AML-193 (cell line): ENCODE data around the gene MIPOL1.
"Not testable (repeated sequence)": the region's sequence is repeated elsewhere in the genome, so short reads cannot be mapped to it uniquely, and the experiment has no call there.

Experiments
- DNase-seq, 2 experiments: peaks; one replicate each; lab custom pipeline; 2025; lab: John Stamatoyannopoulos, UW

MIPOL1 gene

DNA sequence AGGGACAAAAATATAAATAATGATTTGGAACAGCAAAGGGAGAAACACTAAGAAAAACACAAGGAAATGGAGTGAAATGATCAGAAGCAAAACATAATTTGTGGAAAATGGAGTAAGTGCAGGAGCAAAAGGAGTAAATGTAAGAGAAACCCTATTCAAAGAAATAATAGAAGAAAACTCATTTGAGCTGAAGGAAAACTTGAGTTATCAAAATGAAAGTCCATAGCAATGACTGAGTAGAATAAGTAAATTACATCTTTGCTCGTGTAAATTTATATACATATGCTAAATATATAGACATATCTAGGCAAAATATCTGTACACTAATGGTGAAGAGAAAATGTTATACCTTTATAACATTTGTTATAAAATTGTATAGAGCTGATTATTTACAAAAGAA is 203.4 kb downstream of the MIPOL1 start:
- DNase-seq: no peak

- no peak for DNase-seq
These were observed 205.9 kb downstream of the MIPOL1 start for GRCh38 chr14:37403626-37404025.

GRCh38 chr14:37406095-37406494 is 208.4 kb downstream of the MIPOL1 start:
- DNase-seq: no peak

DNA sequence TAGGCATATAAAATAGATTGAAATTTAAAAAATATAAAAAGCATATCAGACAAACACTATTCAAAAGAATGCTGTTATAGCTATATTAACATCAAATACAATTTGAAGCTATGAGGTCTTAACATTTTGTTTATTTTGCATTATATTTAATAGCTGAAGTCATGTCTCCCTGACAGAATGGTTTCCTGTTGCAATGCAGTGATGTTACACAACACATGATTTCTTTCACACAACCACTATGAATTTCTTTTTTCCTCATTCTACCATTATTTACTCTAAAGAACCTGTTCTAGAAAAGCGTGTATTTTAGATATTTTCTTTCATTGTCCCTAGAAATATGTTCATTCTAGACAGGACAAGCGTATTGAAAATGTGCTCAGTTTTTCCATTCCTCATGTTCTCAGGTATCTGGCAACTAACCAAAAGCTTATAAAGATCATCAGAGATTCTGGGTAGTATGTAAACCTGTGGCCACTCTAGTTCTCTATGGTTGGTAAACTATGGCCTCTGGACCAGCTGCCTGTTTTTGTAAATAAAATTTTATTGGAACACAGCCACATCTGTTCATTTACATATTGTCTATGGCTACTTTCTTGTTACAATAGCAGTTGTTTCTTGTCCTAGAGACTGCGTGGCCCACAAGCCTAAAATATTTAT is 213.5 kb downstream of the MIPOL1 start:
- DNase-seq: no peak

DNA sequence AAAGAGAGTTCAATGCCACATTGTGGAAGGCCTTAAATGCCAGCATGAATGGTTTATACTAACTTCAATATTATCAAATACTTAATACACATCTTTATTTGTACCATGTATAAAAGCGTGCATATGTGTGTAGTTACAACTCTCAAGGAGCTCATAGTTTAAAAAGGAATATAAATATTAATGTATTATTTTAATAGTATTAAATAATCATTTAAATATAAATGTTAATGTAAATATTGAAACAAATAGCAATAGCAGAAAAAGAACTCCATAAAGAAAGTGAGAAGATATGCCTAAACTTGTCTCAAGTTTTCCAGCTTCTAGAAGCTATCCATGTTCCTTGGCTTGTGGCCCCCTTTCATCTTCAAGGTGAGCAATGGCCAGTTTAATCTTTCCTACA is 215.3 kb downstream of the MIPOL1 start:
- no peak for DNase-seq

- no peak for DNase-seq
These were observed 215.8 kb downstream of the MIPOL1 start for GRCh38 chr14:37413504-37414003.

GRCh38 chr14:37416264-37416663 is 218.5 kb downstream of the MIPOL1 start:
- no peak for DNase-seq

- no peak for DNase-seq
These were observed 219.4 kb downstream of the MIPOL1 start for GRCh38 chr14:37417151-37417550.

GRCh38 chr14:37417833-37418232 is 220.1 kb downstream of the MIPOL1 start:
- DNase-seq: no peak

DNA sequence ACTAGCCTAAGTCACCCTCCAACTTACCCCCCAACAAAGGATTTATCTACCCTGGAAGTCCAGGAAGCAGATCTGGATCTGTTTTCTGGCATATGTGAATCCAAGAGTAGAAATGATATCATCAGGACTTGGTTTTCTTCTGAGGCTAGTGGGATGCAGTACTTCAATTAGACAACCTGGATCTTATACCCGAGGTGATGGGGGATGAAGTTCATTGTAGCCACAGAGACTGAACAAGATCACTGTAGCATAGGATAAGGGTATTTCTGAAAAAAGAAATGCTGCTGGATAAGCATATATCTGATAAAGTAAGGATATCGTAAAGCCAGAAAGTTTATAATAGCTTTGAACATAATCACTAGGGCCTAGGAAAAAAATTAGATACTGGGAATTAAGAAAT is 222.9 kb downstream of the MIPOL1 start:
- DNase-seq: no peak

DNA sequence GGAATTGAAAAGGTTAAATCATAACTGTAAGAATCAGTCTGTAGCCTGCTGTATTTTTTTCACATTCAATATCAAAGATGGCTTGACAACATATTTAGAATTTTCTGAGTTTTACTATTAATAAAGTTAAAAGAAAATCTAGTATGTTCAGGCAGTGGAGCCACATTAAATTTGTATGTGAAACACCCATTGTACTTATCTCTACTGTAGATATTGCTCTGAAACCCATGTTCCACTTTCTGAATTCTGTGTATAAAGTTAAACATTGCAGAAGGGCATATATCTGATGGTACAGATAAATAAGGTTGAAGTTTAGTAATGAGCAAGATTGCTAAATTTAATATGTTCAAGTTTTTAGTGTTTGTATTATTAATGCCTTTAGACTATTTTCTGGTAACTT is 224.6 kb downstream of the MIPOL1 start:
- no peak for DNase-seq

- no peak for DNase-seq
These were observed 225.0 kb downstream of the MIPOL1 start for GRCh38 chr14:37422748-37423147.

DNA sequence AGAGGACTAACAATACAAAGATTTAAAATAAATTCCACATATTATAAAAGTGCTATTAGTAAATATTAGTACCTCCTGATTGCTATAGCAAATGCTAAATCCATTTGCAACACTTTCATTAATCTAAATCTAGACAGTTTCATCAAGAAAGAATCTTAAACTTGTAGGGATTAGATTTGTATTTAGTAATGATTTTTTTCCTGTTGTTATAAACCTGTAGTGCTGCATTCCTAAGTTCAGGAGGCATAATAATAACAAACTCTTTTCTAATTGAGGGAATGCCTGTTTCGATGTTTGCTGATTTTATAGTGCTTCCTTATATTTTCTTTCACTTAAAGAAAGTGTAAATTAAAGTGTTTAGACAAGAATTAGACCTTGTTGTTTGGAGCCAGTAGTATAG is 231.2 kb downstream of the MIPOL1 start:
- DNase-seq: no peak

DNA sequence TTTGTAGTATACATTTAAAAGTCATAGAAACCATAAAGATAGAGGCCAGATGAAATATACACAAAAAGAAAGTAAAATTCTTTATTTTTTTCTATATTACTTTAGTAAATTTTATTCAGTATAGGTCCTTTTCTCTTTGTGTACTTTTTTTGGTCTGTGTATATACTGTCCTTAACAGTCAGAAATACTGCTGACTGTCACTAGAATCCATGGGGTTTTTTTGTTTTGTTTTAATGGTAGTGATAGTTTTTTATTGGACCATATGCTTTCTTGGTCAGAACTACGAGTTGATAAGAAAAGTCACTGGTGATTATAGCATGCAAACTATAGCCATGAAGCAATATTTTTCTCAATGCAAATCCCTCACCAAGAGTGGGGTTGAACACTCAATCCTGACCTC is 231.9 kb downstream of the MIPOL1 start:
- no peak for DNase-seq

GRCh38 chr14:37434867-37435266 is 237.1 kb downstream of the MIPOL1 start:
- no peak for DNase-seq

- DNase-seq: no peak
These were observed 238.8 kb downstream of the MIPOL1 start for GRCh38 chr14:37436519-37436918.

GRCh38 chr14:37437490-37437889 is 239.8 kb downstream of the MIPOL1 start:
- DNase-seq: no peak

- DNase-seq: no peak
These were observed 240.7 kb downstream of the MIPOL1 start for GRCh38 chr14:37438444-37438843.

GRCh38 chr14:37443461-37443860 is 245.7 kb downstream of the MIPOL1 start:
- DNase-seq: no peak

DNA sequence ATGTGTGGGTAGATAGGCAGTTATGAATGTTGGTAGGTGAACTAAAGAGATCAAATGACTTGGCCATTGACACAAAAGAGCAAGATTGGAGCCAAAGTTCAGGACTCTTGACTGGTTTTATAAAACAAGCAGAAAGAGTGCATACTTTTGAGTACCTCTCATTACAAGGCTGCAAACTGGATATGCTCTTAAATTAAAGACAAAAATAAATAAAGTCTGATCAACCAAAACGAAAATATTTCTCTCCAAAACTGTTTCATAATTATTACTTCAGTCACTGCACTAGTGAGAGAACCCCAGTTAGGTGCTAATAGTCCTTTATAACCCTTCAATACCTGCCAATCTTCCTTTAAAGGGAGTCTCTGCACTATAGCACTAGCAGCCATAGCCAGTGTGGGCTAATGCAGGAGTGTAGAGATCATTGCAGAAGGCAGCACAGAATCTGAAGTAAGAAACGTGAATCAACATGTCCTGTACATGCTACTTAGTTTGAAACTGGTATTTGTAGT is 250.2 kb downstream of the MIPOL1 start:
- no peak for DNase-seq

GRCh38 chr14:37452323-37452722 is 254.6 kb downstream of the MIPOL1 start:
- no peak for DNase-seq

DNA sequence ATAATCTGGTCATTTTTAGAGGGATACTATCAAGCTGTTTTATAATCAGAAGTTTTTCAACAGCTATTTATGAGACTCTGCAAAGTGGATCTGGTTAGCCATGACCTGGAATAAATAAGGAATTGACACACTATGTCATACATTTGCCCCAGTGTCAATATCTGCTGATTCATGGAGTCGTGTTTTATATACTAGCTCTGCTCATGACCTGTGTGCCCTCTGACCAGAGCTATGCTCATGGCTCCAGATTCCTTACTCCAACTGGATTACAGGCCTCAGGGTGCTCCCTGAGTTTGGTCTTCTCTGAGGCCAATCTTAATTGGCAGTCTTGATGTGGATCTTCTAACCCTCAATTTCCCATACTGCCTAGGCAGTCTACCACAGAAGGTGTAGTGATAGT is 256.2 kb downstream of the MIPOL1 start:
- DNase-seq: no peak

DNA sequence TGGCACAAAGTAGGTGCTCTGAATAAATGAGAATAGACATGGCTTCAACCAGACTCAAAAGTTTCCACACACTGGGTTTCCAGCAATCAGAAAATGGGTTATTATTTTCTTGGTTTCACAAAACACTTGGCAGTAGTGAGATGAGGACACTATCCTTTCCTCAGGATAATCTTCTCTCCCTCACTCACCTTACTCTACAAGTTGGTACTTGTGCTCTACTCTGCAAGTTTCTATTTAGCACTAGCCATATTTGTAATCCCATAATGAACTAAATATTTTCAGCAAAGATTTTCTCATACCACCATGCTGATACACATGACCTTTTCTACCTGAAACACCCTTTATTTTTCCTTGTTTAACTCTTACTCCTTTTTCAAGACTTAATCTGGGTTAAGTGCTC is 259.6 kb downstream of the MIPOL1 start:
- no peak for DNase-seq

DNA sequence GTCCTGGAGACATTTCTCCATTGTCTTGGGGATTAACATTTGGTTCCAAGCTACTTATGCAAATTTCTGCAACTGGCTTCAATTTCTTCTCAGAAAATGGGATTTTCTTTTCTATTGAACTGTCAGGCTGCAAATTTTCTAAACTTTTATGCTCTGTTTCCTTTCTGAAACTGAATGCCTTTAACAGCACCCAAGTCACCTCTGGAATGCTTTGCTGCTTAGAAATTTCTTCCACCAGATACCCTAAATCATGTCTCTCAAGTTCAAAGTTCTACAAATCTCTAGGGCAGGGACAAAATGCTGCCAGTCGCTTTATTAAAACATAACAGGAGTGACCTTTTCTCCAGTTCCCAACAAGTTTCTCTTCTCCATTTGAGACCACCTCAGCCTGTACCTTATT is 264.7 kb downstream of the MIPOL1 start:
- not testable (repeated sequence) for DNase-seq
